Peyer's patch (tissue), 4 donors: ENCODE measurements around the gene USP3. TPM values are rescaled to one million over a fixed set of nuclear protein-coding genes. Genes with fewer than 3 reads are reported as not detected.

Experiments
- DNase-seq, 3 donors: peaks; one replicate each; pipeline ENCODE4 v3.0.0-alpha.2; 2017 to 2019
- H3K27ac ChIP-seq, 4 donors: fragments of 200-600 bp; sonication (generic); one replicate each; pipeline ENCODE4 v1.5.1; 2016 to 2019
- H3K27me3 ChIP-seq, 2 donors: fragments of 200-600 bp; sonication (generic); one replicate each; pipeline ENCODE4 v1.5.1; 2019
- H3K36me3 ChIP-seq, 3 donors: fragments of 200-600 bp; sonication (generic); one replicate each; pipeline ENCODE4 v1.5.1; 2016 to 2019
- H3K4me1 ChIP-seq, 4 donors: fragments of 200-600 bp; sonication (generic); one replicate each; pipeline ENCODE4 v1.5.1; 2016 to 2019
- H3K4me3 ChIP-seq, 4 donors: fragments of 200-600 bp; sonication (generic); 1 replicate in 3 of 4; 2 replicates in 1 of 4; pipeline ENCODE4 v1.5.1; 2016 to 2019; ENCODE audit warnings: mild to moderate bottlenecking in 1 of 4
- H3K9me3 ChIP-seq, 4 donors: fragments of 200-600 bp; sonication (generic); one replicate each; pipeline ENCODE4 v1.5.1; 2016 to 2019; ENCODE audit warnings: mild to moderate bottlenecking in 1 of 4
- POLR2A ChIP-seq, 2 donors: fragments of 450-650 bp; IDR thresholded peaks; one replicate each; pipeline ENCODE4 v1.5.1; 2017; ENCODE audit warnings: antibody characterized with exemption in 2 of 2, mild to moderate bottlenecking in 2 of 2, moderate library complexity in 2 of 2
- total RNA-seq, 4 donors: library from RNA; depleted of rRNA; stranded (reverse); fragments of >200 nt; gene quantifications; one replicate each; pipeline ENCODE4 v1.1.0, GENCODE V29; 2016
- TF ChIP-seq, protein P1 (sequence below), 6 experiments: fragments of 450-650 bp in 4 of 6; fragments of 200-600 bp in 2 of 6; sonication (generic) in 1 of 6; IDR thresholded peaks; one replicate each; pipeline ENCODE4 v1.5.1; 2017 to 2019; ENCODE audit warnings: antibody characterized with exemption in 6 of 6, mild to moderate bottlenecking in 3 of 6, moderate library complexity in 1 of 6

USP3 gene
- total RNA-seq, 4 donors from 2014 or later = 67.8 to 86.1 (median 76.9) TPM

DNA sequence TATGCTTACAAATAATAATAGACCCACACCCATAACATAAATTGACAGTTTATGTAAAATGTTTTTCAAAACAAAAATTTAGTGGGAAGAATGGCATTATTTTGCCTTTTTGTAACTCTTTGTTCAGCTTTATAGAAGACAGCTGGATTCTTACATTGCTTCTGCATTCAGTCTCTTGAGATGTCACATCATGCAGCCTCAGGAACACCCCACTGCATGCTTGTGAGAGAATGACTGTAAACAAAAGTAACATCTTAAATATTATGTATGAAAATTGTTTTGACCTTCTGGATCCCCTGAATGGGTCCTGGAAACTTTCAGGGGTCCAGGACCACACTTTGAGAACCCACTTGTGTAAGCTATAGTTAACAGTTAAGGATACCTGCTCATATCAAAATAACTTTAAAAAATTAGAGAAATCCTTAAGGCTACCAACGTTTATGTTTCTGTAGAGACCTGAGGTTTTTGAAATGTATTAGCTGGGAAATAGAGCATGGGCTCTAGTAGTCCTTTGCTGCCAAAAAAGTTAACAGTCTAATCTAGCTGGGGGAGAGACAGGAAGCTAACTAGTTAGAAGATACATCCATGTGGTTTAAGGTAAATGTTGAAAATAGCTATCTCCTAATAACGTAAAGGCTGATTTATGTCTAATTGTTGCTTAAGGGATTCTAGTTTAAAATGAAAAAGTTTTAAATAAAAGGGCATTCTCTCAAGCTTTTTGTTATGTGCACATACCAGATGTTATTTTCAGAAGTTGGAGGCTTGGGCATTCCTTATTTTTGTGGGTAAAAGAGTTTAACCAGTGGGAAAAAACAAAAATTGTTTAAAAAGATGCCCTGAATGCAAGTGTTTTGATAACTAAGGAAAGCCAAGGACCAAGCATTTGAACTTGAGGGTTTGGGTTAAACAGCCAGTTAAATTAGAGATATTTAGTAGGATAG, 3.8 kb downstream of the USP3 start:
- Histone ChIP-seq H3K9me3 (no peaks in the 10 kb centered on the region), H3K27ac (no peak overlapping the region), H3K4me3 (no peak overlapping the region), H3K4me1 (peaks cover 0 to 55% (median 6%) of the 10 kb centered on the region in 4 donors), H3K36me3 (no peaks in the 10 kb centered on the region), H3K27me3 (no peaks in the 10 kb centered on the region)
- TF ChIP-seq, protein P1, sequence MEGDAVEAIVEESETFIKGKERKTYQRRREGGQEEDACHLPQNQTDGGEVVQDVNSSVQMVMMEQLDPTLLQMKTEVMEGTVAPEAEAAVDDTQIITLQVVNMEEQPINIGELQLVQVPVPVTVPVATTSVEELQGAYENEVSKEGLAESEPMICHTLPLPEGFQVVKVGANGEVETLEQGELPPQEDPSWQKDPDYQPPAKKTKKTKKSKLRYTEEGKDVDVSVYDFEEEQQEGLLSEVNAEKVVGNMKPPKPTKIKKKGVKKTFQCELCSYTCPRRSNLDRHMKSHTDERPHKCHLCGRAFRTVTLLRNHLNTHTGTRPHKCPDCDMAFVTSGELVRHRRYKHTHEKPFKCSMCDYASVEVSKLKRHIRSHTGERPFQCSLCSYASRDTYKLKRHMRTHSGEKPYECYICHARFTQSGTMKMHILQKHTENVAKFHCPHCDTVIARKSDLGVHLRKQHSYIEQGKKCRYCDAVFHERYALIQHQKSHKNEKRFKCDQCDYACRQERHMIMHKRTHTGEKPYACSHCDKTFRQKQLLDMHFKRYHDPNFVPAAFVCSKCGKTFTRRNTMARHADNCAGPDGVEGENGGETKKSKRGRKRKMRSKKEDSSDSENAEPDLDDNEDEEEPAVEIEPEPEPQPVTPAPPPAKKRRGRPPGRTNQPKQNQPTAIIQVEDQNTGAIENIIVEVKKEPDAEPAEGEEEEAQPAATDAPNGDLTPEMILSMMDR (IDR thresholded peaks at IDR 0.05) = no peak
- TF ChIP-seq POLR2A (IDR thresholded peaks at IDR 0.05) = no peak
- no peak for DNase-seq

- no peak for DNase-seq
- H3K27me3 ChIP-seq = no peaks in the 10 kb centered on the region
- no peak for TF ChIP-seq POLR2A (IDR thresholded peaks at IDR 0.05)
- TF ChIP-seq, protein P1 (IDR thresholded peaks at IDR 0.05) = no peak
- peaks cover 0 to 63% (median 6%) of the 10 kb centered on the region in 4 donors for H3K4me1 ChIP-seq
- H3K4me3 ChIP-seq = no peak overlapping the region
- H3K36me3 ChIP-seq = no peaks in the 10 kb centered on the region
- H3K9me3 ChIP-seq = no peaks in the 10 kb centered on the region
- no peak overlapping the region for H3K27ac ChIP-seq
Measured at GRCh38 chr15:63509056-63509954, 4.9 kb downstream of the USP3 start.

DNA sequence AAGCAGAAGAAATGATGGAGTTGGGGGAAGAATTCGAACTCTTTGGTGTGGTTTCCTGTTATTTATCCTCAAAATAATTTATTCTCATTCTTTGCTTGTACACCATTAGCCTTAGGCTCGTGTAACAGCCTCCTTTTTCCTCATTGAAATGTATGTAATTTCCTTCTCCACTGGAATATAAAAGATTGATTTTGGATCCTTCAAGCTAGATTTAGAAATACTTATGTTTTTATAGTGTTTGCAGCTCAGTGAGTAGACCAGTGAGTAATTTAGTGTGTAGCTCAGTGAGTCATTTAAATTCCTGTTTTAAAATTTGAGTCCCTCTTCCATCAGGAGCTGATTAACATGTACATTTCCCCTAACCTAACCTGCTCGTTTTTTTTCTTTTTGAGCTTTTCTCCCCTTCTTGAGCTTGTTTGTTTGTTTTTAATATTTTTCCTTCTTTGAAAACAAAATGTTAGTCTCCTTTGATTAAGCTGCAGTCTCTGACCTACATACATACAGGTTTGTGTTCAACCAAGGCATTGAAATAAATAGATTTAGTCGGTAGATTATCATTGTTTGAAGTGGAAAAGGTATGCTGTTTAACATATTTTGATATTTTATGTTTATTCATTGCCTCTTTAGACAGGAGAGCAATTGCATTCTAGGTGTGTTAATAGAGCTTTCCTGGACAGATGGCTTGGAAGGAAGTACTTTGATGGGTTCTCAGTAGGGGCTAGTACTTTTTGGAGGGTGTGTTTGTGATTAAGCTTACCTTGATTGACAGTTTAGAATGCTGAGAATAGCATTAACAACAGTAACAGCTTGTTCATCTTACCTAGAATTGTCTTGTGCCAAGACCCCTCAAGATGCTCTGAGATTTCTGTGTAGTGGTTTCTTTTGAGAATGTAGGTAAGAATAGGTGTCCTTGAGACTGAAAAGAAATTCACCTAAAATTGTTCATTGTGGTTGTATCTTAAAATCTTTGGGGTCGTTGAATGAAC, 5.9 kb downstream of the USP3 start:
- no peak for DNase-seq
- H3K27ac ChIP-seq = no peak overlapping the region
- no peak overlapping the region for H3K4me3 ChIP-seq
- no peak for TF ChIP-seq POLR2A (IDR thresholded peaks at IDR 0.05)
- TF ChIP-seq, protein P1 (IDR thresholded peaks at IDR 0.05) = no peak
- no peaks in the 10 kb centered on the region for H3K9me3 ChIP-seq
- no peaks in the 10 kb centered on the region for H3K36me3 ChIP-seq
- no peaks in the 10 kb centered on the region for H3K27me3 ChIP-seq
- peaks cover 0 to 69% (median 10%) of the 10 kb centered on the region in 4 donors for H3K4me1 ChIP-seq

- Histone ChIP-seq H3K9me3 (no peaks in the 10 kb centered on the region), H3K27me3 (no peaks in the 10 kb centered on the region), H3K27ac (no peak overlapping the region), H3K4me1 (peaks cover 0 to 72% (median 9%) of the 10 kb centered on the region in 4 donors), H3K4me3 (no peak overlapping the region), H3K36me3 (no peaks in the 10 kb centered on the region)
- TF ChIP-seq, protein P1 (IDR thresholded peaks at IDR 0.05) = no peak
- TF ChIP-seq POLR2A (IDR thresholded peaks at IDR 0.05) = no peak
- DNase-seq = no peak
Measured at GRCh38 chr15:63512148-63512547, 7.8 kb downstream of the USP3 start.

GRCh38 chr15:63513271-63513670, 8.9 kb downstream of the USP3 start:
- H3K27ac ChIP-seq = no peak overlapping the region
- no peak for DNase-seq
- peaks cover 8 to 71% (median 15%) of the 10 kb centered on the region in 4 donors for H3K4me1 ChIP-seq
- no peaks in the 10 kb centered on the region for H3K9me3 ChIP-seq
- H3K36me3 ChIP-seq = no peaks in the 10 kb centered on the region
- H3K27me3 ChIP-seq = no peaks in the 10 kb centered on the region
- H3K4me3 ChIP-seq = no peak overlapping the region
- TF ChIP-seq, protein P1 (IDR thresholded peaks at IDR 0.05) = no peak
- no peak for TF ChIP-seq POLR2A (IDR thresholded peaks at IDR 0.05)
